Glomerular endothelial cell (primary cell): ENCODE data around the gene NME5. TPM values are rescaled to one million over a fixed set of nuclear protein-coding genes. Genes with fewer than 3 reads are reported as not detected.

ENCODE experiments used
- DNase-seq: peaks from one replicate; pipeline ENCODE4 v3.0.0-alpha.2; 2011; ENCODE audit warnings: low read depth, low spot score; ENCODE audit errors: extremely low read depth
- total RNA-seq: library from RNA; depleted of rRNA; stranded (reverse); fragments of >200 nt; gene quantifications from 2 replicates; pipeline ENCODE4 v1.2.3, GENCODE V29; 2015

Gene NME5
- total RNA-seq, 1 donor from 2014 or later: 5.8 TPM

DNA sequence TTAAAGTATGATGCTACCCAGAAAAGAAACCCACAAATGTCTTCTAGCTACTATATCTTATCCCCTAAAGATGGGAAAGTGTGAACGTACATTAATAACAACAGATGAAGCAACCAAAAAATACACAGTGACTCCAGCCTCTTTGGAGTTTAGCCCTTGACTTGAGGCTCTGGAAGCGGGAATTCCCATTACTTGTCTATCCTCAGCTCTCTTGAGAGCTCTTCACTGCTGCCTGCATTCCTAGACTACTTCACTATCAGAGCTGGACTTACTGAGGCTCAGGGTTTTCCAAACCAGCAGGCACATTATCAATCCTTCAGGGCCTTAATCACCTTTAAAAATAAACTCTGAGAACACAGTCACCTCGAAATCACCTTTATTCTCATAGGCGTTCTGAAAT is 1.0 kb upstream of the NME5 start:
- DNase-seq: no peak

DNA sequence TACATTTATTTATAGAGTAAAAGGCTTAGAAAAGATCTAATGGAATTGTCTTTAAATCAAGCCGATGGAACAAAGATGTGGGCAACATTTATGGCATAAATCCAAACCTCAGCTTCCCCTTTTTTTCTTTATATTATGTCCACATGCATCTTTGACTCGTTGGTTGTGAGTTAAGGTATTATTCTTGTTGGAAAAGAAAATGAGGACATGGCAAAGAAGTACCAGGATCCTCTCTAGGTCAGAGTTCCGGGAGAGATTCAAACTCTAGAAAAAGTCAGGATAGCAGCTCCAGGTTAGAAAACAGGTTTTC is 508 bp upstream of the NME5 start:
- DNase-seq: no peak

DNA sequence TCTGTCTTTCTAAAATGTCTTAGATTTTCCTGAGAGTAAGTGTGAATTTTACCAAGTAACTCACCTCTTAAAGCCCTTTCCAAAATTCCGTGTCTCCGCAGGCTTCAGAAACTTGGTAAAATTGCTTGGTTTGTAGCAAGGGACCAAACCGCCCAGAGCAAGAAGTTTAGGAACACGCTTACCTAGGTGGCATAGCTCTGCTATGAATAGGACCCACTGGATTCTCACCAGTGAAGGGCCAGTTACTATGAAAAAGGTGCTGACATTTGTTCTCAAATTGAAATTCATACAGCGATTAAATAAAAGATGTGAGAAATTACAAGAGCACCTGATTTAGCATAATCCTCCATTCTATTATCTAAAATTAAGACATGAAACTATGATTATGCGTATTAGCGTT is 6.7 kb downstream of the NME5 start:
- DNase-seq: no peak

DNA sequence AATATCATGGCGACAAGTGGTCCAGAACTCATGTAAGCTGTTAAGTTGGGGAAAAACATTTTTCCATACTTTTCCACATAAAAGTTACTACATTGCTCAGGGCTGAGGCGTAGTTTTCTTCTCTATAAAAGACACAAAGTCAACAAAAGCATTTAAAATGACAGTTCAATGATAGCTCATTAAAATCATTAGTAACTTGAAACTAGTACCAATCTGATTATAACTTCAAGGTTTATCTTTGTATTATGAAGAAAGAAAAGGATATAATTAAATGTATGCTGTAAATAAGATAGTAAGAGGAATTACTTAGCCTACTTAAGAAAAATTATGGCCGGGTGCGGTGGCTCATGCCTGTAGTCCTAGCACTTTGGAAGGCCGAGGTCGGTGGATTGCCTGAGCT is 9.9 kb downstream of the NME5 start:
- DNase-seq: no peak

DNA sequence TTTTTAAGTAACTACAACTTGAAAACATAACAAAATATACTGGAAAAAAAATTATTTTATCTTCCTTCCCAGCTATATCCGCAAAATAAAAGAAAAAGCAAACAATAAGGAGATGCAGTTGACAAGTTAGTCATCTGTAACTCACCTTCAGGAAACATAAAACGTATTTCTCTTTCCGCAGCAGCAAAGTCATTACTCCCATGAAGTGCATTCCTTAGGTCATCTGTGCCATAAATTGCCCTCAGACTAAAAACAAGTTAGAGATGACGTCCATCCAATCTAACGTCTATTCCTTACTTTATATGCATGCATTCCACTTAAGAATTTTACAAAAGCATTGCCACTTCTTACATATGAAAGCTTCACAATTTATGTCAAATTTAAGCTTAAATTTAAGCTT is 10.9 kb downstream of the NME5 start:
- DNase-seq: peak; percentile 22

DNA sequence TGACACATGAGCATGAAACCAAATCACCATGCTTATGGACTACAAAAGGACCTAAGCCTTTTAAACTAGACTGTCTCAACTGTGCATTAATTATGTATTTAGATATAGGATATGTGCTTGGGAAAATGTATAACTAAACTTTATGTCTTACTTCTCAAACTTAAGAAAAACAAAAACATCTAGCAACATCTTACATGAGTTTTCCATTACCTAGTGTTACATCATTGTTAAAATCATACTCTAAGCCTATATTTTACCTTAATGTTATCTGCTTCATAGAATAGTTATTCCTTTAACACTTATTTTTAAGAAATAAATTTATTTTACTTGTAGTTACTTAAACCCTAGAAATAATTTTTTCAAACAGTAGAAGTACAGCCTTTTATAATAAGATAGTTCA is 24.0 kb downstream of the NME5 start:
- no peak for DNase-seq

DNA sequence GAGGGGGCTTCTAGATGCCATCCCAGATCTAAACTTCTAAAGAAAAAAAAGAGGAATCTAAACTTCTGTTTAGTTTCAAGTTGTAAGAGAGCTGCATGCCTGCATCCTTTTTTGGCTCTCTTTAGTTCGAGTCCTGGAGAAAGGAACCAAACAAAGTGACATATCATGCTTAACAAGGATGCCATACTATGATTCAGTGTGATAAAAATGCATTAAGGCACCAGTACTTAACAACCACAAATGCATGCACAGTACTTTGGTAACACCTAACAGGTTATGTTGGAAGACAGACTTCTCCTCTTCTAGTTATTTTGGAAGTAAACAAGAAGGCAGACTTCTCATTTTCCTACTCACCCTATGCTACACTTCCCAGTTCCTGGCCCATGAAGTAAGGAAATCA is 27.3 kb downstream of the NME5 start:
- DNase-seq: no peak

DNA sequence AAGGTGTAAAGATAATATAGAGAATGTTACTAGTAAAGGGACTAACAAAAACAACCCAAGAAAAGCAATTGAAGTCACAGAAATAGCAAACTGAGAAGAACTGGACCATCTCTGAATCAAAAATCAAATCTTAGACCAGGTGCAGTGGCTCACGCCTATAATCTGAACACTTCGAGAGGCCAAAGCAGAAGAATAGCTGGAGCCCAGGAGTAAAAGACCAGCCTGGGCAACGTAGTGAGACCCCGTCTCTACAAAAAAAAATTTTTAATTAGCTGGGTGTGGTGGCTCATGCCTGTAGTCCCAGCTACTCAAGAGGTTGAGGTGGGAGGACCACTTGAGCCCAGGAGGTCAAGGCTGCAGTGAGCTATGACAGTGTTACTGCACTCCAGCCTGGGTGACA is 28.0 kb downstream of the NME5 start:
- no peak for DNase-seq

DNA sequence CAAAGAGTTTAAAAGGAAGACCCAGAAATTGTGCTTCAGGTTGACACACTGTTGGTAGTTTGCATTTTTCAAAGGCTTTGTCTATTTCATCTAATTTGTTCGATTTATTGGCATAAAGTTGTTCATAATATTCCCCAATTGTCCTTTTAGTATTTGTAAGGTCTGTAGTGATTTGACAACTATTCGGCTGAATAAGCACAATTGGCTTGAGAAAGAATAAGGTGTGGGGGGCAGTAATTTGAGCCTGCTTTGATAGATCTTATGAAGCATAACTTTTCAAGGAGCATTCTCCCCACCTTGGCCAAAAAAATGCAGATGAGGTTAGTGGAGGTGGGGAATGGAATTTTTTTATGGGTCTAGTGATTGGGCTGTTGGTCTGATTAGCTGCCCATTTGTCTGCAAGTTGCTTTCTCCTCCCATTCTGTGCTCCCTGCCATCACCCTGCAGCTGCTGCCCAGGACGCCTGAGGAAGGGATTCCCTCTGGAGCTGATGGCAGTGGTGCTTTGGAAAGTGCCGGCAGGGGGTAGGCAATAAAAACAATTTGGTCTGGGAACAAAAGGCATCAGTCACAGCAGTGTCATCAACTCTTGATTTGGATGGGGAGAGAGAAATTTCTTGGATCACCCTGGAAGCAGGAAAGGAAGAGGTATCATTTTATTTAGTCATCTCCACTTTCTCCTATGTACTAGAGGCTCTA is 28.8 kb downstream of the NME5 start:
- no peak for DNase-seq

DNA sequence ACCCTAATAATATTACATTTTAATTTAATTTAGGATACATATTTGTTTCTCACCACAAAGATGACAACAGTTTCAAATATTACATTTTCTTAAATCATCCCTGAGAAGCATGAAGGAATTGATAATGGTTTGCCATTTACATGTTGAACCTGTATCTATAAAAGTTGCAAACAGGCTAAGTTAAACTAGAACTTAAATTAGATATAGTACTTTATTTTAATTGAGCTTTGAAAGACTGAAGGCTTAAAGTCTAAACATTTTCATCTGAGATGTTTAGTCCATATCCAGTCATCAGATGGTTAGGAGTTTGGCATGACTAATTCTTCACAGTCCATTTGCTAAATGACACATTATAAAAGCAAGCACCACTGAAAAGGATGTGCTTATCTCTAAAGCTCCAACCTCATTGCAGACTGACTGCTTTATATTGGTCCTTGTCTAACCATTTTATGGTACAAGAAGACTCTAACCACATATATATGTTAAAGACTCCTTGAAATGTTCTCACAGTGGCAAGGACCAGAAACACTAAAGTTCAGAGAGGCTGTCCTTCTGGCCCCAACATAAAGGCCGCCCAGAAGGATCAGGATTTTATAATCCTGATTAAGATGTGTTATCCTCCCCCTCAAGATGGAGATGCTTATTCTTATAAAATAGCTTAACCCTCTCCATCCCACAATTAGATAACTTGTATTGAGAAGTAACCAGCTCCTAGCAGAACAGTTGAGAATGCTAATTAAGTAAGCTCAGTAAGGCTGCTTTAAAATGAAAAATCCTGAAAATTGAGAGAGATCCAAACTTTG is 29.6 kb downstream of the NME5 start:
- no peak for DNase-seq

DNA sequence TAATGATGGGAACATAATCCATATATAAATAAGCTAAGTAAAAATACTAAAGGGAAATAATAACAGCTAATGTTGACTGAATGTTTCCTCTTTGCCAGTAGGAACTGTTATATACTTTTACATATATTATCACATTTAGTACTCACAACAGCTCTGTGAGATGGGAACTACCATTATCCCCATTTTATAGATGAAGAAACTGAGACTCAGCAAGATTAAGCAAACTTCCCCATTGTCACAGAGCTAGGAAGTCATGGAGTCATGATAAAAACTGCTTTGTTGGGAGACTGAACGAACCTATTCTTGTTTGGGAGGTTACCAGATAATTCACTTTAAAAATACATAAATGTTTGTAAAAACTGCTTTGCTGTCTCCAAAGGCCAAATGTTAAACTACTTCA is 32.0 kb downstream of the NME5 start:
- no peak for DNase-seq

DNA sequence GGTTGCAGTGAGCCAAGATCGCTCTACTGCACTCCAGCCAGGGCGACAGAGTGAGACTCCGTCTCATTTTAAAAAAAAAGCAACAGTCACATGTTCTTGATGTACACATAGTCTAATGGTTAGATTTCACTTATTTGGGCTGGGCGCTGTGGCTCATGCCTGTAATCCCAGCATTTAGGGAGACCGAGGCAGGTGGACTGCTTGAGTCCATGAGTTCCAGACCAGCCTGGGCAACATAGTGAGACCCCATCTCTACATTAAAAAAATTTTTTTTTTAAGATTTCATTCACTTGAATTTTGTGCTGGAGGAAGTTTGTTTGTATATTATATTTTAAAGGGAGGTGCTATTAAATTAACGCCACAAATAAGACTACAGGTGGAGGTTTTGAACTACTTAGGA is 33.5 kb downstream of the NME5 start:
- no peak for DNase-seq

DNA sequence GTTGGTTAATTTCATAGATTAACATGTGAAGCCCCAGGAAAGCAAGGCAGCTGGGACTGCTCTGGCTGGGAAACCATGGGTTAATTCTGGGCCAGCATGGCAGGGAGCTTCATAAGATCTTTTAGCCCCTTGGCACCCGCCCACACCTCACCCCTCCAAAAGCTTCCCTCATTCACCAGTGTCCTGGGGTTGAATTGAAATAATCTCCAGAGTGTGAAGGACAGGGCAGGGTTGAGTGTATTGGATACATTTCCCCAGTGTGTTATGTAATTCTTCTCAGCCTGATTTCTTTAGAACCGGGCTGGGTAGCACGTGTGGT is 36.0 kb downstream of the NME5 start:
- DNase-seq: no peak

DNA sequence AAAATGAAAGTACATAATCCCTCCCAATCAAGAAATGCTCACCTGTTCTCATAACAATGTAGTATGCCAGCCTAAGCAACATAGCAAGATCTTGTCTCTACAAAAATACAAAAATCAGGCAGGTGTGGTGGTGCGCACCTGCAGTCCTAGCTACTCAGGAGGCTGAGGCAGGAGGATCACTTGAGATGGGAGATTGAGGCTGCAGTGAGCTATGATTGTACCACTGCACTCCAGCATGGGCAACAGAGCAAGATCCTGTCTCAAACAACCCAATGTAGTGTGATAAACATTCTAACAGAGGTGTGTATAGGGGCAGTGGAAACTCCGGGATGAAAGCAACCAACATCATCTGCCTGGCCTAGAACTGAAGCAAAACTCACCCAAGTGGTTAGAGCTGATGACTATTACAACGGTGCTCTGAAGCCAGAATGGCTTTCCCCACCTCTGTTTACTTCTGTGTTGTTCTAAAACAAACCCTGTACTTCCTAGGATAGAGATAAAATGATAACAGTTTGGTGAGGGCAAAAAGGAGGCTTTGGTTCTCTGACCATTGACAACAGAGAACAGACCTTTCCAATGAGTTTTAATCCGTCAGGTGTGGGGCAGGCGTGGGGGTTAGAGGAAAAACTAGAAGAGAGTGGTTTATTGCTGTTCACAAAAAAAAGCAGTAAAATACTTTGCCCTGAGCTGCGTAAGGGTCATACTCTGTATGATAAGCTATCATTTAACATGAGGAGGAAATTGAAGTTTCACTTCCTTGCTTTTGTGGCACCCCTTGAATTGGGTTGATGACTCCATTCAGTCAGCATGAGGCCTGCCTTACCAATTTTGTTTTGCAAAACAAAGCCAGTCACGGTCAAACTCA is 36.5 kb downstream of the NME5 start:
- no peak for DNase-seq

DNA sequence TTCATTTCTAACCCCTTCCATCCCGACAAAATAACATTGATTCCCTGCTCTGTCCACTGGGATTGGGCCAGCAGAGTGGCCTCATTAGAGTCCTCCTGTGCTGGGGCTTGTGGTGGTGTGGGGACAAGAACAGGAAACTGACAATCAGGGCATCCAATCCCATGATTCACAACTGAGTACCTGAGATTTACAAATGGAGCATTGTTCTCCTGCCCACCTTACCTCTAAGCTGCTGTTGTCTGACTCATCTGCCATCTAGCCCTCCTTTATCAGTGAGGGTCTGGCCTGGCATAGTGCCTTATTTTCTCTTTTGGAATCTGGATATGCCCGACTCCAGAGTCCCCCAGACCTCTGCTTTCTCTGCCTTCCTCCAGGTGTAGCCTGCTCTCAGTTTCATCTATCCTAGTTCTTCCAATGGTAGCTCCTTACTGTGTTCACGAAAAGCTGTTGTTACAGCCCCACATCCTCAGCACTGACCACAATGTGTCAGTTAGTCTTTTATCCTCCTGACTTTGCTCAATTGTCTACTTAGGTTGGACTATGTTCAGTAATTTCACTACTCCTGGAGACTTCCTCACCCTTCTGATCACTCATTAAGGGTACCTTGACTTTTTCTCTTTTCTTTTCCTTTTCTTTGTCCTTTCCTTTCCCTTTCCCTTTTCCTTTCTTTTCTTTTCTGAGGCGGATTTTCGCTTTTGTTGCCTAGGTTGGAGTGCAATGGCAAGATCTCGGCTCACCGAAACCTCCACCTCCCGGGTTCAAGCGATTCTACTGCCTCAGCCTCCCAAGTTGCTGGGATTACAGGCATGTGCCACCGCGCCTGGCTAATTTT is 42.0 kb downstream of the NME5 start:
- no peak for DNase-seq

DNA sequence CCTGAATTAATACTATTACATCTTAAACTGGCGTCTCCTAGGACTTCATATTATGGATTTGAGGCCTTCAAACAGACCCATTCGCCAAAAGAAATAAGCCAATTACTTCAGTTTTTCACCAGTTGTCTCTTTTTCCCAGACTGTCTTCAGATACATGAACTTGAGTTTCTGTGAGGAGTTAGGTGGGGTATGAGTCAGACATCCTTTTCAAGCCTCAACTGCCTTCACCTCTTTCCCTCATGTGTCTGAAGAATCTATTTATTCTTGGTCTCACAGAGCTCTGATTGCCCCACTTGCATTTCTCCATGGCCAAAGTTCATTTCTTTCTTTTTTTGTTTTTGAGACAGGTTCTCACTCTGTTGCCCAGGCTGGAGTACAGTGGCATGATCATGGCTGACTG is 42.9 kb downstream of the NME5 start:
- no peak for DNase-seq

DNA sequence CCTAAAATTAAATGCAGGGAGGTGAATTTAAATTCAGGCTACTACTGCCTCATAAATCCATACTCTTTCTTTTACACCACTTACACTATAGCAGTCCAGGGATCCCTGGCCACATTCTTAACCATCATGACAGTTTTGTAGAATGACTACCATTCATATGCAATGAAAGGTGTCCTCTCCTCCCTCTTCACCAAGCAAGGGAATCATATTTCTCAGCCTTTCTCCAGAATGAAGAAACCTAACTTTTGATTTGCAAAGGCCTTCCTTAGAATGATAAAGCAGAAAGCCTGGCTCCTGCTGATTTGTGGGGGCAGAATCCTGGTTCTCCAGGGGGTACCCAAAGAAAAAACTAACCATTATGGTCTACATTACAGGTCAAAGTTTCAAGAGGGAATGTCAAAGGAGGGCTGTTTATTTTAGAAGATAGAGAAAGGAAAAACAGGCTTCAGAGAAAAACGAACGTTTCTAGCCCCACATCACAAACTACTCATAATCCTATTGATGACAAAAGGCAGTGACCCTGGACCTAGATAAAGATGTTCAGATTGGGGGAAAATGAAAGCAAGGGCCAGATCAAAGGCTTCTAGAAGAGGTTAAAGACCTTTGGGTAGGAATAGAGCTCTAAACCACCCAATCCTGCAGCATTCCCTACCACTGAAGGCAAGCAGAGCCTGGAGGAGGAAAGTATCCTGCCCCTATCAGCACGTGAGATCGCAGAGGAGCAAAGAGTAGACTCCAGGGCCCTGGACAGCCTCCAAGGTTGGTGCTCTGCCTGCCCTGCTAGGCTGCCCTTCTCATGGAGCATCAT is 43.9 kb downstream of the NME5 start:
- no peak for DNase-seq

DNA sequence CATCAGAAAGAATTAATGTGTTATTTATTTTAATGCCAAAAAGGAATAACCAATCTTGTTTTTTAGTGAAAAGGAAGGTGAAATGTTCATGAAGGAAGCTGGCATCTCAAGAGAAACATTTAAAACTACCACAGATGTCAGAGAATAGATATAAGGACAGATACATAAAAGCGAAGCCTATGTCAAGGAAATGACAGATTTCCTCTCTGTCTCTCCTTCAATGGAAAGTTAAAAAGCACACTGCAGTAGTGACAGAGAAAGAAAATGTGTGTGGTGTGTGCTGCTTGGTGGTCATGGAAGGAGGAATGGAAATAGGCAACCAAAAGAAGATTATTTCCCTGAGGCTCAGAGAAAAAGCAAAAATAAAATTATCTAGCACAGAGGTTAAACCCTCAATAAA is 46.2 kb downstream of the NME5 start:
- DNase-seq: no peak

DNA sequence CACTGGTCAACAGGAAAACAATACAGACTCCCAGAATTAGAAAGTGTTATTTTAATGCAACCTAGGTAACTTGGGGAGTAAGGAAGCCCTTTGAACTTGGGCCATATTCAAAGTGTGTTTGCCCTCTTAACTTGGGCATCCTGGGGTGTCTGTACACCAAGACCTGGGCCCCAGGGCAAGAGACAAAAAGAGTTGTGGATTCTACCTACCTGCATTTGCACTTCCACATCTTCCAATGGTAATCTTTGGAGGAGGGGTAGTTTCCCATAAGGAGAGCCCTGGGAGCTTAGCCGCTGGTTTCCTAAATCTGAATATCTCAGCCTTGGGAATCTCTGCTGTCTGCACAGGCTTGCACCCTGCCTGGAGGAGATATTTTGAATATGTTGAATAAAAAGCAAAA is 46.9 kb downstream of the NME5 start:
- DNase-seq: no peak

DNA sequence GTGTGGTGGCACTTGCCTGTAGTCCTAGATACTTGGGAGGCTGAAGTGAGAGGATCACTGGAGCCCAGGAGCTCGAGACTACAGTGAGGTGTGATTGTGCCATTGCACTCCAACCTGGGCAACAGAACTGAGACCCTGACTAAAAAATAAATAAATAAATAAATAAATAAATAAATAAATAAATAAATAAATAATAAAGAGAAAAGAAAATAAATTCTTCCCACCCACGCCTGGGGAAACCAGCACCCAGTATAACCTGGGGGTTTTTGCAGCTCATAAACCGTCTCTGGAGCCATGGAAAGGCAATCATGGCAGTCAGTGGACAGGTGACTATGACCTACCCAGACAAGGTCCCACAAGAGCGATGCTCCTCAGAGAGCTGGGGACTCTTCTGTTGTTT is 47.5 kb downstream of the NME5 start:
- DNase-seq: no peak
